Measurements from ENCODE around the gene LGALS9.
A peak's percentile ranks its signal among the peaks of the same experiment; 100 is the strongest.

Gene LGALS9

DNA sequence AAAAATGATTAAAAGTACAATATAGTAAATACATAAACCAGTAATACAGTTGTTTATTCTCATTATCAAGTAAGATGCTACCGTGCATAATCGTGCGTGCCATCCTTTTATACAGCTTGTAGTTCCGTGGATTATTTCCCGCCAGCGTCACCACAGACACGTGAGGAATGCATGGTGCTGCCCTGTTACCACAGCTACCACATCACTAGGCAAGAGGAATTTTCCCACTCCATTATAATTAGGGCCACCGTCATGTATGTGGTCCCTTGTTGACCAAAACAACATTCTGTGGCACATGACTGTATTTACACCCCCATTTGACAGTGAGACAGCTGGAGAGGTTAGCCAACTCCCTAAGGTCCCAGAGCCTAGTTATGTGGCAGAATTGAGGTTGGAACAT lies 30.5 kb upstream of the LGALS9 start:
- Histone ChIP-seq H3K9ac (ENCODE audit: low read length) (no peak overlapping the region), H3K79me2 (ENCODE audit: low read length) (no peaks in the 10 kb centered on the region), H3K36me3 (replicated peaks; ENCODE audit: low read depth, low read length) (no peaks in the 10 kb centered on the region), H3K27me3 (ENCODE audit: low read depth, low read length) (peaks cover 11% of the 10 kb centered on the region), H3K4me2 (ENCODE audit: low read length) (no peak overlapping the region), H3K4me1 (ENCODE audit: low read length) (no peaks in the 10 kb centered on the region), H3K4me3 (ENCODE audit: low read length) (no peak overlapping the region), H4K20me1 (ENCODE audit: insufficient read depth, low read length) (no peaks in the 10 kb centered on the region; the same call in 1 of the 2 replicates), H2AFZ (ENCODE audit: low read depth, low read length) (no peak overlapping the region), H3K27ac (ENCODE audit: low read length) (no peak overlapping the region), H3K9me3 (ENCODE audit: insufficient read depth, low read length) (no peaks in the 10 kb centered on the region)
- no peak for TF ChIP-seq EZH2phosphoT487 (IDR thresholded peaks at IDR 0.05; ENCODE audit: low read depth)
- TF ChIP-seq, protein P1, sequence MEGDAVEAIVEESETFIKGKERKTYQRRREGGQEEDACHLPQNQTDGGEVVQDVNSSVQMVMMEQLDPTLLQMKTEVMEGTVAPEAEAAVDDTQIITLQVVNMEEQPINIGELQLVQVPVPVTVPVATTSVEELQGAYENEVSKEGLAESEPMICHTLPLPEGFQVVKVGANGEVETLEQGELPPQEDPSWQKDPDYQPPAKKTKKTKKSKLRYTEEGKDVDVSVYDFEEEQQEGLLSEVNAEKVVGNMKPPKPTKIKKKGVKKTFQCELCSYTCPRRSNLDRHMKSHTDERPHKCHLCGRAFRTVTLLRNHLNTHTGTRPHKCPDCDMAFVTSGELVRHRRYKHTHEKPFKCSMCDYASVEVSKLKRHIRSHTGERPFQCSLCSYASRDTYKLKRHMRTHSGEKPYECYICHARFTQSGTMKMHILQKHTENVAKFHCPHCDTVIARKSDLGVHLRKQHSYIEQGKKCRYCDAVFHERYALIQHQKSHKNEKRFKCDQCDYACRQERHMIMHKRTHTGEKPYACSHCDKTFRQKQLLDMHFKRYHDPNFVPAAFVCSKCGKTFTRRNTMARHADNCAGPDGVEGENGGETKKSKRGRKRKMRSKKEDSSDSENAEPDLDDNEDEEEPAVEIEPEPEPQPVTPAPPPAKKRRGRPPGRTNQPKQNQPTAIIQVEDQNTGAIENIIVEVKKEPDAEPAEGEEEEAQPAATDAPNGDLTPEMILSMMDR (IDR thresholded peaks at IDR 0.05; ENCODE audit: low read depth, low read length), result no peak

DNA sequence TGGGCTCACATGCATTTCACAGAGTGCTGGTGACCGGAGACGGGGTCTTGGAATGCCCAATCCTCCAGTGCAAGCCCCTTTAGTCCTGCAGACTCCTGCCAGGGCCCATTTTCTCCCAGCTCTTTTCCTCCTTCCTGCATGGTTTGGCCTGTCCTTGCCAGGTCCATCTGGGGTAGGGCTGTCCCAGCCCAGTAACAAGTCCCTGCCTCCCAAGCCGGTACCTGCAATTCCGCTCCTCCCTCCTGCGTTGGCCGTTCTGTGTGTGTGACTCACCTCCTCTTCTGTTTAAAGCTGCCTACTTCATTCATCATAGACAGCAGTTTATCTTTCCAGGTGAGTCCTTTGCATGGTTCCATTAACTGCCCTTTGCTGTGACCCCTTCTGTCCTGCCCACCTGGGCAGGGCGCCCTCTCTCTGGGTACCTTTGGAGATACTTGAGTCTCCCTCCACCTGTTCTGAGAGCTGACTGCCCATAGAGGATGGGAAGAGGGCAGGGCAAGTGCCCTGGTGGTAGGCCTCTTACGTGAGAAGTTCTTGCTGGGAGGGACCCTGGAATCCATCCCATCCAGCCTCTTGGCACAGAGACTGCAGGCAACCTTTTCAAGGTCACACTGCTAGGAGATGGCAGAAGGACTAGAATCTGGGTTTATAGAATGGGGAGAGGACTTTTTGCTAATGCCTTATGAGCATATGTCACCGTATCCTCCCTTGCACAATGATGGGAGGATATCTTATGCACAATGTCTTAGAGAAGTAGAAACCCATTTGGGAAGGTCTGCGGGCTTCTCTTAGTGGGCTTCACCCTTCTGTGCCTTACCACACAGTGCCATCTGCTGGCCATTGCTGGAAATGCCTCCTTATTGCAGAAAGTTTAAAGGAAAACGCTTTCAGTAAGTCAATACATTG lies 29.7 kb upstream of the LGALS9 start:
- Histone ChIP-seq H4K20me1 (ENCODE audit: insufficient read depth, low read length) (no peaks in the 10 kb centered on the region; the same call in 1 of the 2 replicates), H3K4me1 (ENCODE audit: low read length) (no peaks in the 10 kb centered on the region), H3K27ac (ENCODE audit: low read length) (no peak overlapping the region), H3K36me3 (replicated peaks; ENCODE audit: low read depth, low read length) (no peaks in the 10 kb centered on the region), H3K4me3 (ENCODE audit: low read length) (no peak overlapping the region), H3K79me2 (ENCODE audit: low read length) (no peaks in the 10 kb centered on the region), H3K9me3 (ENCODE audit: insufficient read depth, low read length) (no peaks in the 10 kb centered on the region), H3K9ac (ENCODE audit: low read length) (no peak overlapping the region), H3K4me2 (ENCODE audit: low read length) (no peak overlapping the region), H3K27me3 (ENCODE audit: low read depth, low read length) (peaks cover 11% of the 10 kb centered on the region), H2AFZ (ENCODE audit: low read depth, low read length) (no peak overlapping the region)
- TF ChIP-seq, protein P1 (IDR thresholded peaks at IDR 0.05; ENCODE audit: low read depth, low read length), result peak; percentile 93
- TF ChIP-seq EZH2phosphoT487 (IDR thresholded peaks at IDR 0.05; ENCODE audit: low read depth), result no peak

DNA sequence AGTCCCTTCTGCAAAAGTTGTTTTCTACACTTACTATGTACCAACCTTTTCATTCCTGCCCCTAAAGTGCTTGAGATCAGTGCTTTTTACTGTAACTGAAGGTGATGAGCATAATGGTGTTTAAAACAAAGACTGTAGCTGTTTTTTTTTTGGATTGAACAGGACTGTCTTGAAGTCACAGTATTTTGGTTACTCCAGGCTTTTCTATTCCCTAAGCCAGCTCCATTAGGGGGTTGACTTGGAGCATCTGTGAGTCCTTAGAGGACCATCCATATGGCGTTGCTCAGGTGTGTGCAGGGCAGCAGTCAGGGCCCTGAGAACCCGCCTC lies 29.0 kb upstream of the LGALS9 start:
- TF ChIP-seq, protein P1 (IDR thresholded peaks at IDR 0.05; ENCODE audit: low read depth, low read length), result no peak
- TF ChIP-seq EZH2phosphoT487 (IDR thresholded peaks at IDR 0.05; ENCODE audit: low read depth), result no peak
- no peaks in the 10 kb centered on the region; the same call in 1 of the 2 replicates for H4K20me1 ChIP-seq (ENCODE audit: insufficient read depth, low read length)
- no peak overlapping the region for H3K4me3 ChIP-seq (ENCODE audit: low read length)
- H3K27ac ChIP-seq (ENCODE audit: low read length), result no peak overlapping the region
- no peaks in the 10 kb centered on the region for H3K79me2 ChIP-seq (ENCODE audit: low read length)
- H3K9me3 ChIP-seq (ENCODE audit: insufficient read depth, low read length), result no peaks in the 10 kb centered on the region
- no peak overlapping the region for H3K9ac ChIP-seq (ENCODE audit: low read length)
- H2AFZ ChIP-seq (ENCODE audit: low read depth, low read length), result no peak overlapping the region
- H3K27me3 ChIP-seq (ENCODE audit: low read depth, low read length), result peaks cover 11% of the 10 kb centered on the region
- no peaks in the 10 kb centered on the region for H3K36me3 ChIP-seq (replicated peaks; ENCODE audit: low read depth, low read length)
- H3K4me2 ChIP-seq (ENCODE audit: low read length), result no peak overlapping the region
- no peaks in the 10 kb centered on the region for H3K4me1 ChIP-seq (ENCODE audit: low read length)

DNA sequence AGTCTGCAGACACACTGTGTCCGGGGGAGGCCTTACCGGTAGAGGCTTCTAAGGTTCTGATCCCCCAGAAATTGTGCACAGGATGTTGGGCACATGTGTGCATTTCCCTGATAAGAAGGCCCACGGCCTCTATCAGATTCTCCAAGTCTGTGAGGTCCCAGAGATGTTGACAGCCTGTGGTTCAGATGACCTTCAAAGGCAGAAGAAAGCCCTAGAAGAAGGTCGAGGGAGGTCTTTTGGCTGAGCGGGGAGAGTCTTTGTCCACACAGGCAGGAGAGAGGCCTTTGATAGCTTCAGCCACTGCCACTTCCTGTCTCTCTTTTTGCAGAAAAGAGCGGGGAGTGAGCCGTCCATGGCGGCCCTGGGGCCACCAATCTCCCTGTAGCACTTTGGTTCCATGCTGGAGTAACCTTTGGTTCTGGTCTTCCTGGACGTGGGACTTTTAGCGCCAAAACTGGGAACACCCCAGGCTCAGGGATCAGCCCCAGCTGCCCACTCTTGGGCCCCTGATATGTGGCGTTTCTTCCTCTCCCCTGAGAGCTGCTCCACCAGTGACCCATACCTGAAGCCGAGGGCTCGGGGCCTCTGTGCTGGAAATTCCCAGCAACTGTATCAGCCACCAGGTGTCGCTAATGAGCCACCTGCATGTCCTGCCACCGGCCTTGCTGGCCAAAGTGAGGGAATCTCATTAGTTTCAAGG lies 28.1 kb upstream of the LGALS9 start:
- TF ChIP-seq, protein P1 (IDR thresholded peaks at IDR 0.05; ENCODE audit: low read depth, low read length), result peak; percentile 91
- no peak for TF ChIP-seq EZH2phosphoT487 (IDR thresholded peaks at IDR 0.05; ENCODE audit: low read depth)
- Histone ChIP-seq H2AFZ (ENCODE audit: low read depth, low read length) (no peak overlapping the region), H3K9ac (ENCODE audit: low read length) (no peak overlapping the region), H3K27ac (ENCODE audit: low read length) (no peak overlapping the region), H3K4me2 (ENCODE audit: low read length) (peak overlapping the region; percentile 34), H3K4me3 (ENCODE audit: low read length) (no peak overlapping the region), H3K9me3 (ENCODE audit: insufficient read depth, low read length) (no peaks in the 10 kb centered on the region), H3K4me1 (ENCODE audit: low read length) (no peaks in the 10 kb centered on the region), H3K27me3 (ENCODE audit: low read depth, low read length) (peaks cover 8% of the 10 kb centered on the region), H4K20me1 (ENCODE audit: insufficient read depth, low read length) (no peaks in the 10 kb centered on the region; the same call in 1 of the 2 replicates), H3K36me3 (replicated peaks; ENCODE audit: low read depth, low read length) (no peaks in the 10 kb centered on the region), H3K79me2 (ENCODE audit: low read length) (no peaks in the 10 kb centered on the region)
